ENCODE measurements around the gene PLPPR5. TPM values are rescaled to one million over a fixed set of nuclear protein-coding genes. Genes with fewer than 3 reads are reported as not detected.
"Not testable (repeated sequence)": the region's sequence is repeated elsewhere in the genome, so short reads cannot be mapped to it uniquely, and the experiment has no call there.

The PLPPR5 gene, protein sequence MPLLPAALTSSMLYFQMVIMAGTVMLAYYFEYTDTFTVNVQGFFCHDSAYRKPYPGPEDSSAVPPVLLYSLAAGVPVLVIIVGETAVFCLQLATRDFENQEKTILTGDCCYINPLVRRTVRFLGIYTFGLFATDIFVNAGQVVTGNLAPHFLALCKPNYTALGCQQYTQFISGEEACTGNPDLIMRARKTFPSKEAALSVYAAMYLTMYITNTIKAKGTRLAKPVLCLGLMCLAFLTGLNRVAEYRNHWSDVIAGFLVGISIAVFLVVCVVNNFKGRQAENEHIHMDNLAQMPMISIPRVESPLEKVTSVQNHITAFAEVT
- not detected in 2 replicates for total RNA-seq (2014; rRNA removed; shearing (Covaris generic))

DNA sequence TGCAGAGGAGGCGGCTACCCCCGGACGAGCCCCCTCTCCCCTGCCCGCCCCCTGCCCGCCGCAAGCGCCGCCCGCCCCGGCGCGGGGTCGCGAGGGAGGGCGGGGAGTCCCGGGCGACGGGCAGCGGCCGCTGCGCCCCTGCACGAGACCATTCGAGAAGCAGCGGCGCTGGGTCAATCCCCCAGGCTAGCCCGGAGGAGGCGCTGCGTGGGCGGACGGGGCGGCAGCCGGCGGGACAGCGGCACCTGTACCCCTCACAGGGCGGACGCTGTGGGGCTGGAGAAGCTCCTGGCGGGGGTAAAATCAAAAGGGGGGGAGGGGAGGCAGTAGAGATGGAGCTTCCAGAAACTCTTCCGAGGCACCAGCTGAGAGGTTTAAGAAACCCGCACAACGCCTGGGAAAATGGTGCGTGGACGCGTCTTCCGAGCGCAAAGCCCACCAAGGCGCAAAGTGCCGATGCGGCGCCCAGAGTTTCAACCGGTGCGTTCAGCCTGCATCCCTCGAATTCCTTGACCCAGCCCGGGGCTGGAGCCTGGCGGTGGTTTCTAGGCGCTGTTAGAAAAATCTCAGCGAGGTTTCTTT is at the start of gene PLPPR5:
TSS of gene PLPPR5 (minus strand) at position 1 of the 582 bp plus-strand sequence. CDS start 190 bp downstream, outside the sequence.
- no peak for DNase-seq (ENCODE audit: low spot score)

DNA sequence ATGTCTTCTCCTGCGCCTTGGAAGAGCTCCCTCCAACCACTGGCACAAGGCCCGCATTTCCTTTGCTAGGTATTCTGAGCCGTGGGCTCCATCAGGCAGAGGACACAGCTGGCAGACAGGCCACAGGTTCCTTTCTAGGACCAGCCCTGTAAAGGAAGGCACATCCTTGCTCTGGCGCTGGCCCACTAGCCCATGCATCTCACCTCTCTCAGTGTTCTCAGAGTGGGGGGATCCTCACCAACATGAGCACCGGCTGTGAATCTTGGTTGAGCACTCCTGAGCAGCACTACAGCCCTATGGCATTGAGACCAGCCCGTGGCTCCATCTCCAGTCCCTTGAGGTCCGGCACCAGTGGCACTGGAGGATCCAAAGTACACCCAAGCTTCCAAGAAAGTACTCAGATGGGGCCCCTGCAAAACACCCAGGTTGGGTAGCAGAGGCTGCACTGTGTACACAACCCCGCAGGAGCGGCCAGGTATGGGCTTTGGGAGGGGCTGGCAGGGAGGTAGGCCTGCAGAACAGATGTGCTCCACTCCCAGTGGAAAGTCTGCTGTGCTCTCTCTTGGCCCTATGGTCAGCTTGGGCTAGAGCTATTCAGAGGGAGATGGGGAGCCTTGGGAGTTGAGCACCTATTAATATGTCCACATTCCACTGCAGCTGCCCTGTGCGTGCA is 47.1 kb upstream of the PLPPR5 start:
- no peak for DNase-seq (ENCODE audit: low spot score)

DNA sequence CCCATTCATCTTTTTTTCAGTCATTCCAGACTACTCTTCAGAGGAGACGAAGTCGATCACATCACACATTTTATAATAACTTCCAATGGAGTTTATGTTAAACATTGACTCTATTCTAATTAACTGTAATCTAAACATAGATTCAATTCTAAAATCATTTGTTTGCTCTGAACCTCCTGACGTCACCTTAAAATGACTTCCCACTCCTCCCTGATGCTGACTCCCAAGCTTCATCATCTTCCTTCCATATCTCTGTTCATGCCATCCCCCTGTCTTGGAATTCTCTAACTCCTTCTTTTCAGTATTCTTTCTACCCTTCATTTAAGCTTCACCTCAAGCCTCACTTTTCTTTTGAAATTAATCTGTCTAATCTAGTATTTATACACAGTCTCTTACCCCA is 45.1 kb upstream of the PLPPR5 start:
- no peak for DNase-seq (ENCODE audit: low spot score)

DNA sequence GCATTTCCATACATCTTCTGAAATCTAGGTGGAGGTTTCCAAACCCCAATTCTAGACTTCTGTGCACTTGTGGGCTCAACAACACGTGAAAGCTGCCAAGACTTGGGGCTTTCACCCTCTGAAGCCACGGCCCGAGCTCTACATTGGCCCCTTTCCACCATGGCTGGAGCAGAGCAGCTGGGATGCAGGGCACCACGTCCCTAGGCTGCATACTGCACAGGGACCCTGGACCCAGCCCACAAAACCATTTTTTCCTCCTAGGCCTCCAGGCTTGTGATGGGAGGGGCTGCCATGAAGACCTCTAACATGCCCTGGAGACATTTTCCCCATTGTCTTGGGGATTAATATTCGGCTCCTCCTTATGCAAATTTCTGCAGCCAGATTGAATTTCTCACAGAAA is 32.1 kb upstream of the PLPPR5 start:
- DNase-seq (ENCODE audit: low spot score) = not testable (repeated sequence)

DNA sequence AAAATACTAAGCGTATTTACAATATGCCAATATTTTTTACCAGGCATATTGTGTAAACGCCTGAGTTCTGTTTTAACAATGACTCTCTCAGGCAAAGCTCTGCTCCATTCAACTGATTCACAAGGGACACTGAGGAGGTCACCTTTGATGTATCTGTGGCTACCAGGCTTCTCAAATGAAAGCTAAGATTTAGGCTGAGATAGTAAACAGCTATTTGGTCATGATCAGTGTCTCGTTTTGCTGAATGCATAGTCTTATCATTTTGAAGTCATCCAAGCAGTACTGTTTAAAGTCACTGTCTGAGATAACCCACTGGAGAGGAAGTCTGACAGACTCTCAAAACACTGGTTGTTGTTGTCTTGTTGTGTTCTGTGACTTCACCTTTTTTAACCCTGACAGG is 13.7 kb upstream of the PLPPR5 start:
- DNase-seq (ENCODE audit: low spot score) = no peak

DNA sequence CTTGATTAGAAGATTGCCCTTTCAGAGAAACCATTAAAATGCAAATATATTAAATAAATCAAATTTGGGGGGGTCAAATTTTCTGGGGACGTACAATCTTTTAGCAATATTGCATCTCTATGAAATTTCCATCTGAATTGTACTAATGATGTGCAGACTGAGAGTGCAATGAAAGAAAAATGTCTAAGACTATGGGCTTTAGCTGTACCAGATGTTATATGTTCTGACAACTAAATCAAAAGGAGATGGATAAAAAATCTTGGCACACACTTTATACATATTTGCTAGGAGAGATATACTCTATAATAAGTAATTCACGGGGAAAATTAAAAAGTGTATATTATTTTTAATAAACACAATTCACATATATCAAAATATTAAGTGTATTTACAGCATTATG is 13.0 kb upstream of the PLPPR5 start:
- DNase-seq (ENCODE audit: low spot score) = no peak

DNA sequence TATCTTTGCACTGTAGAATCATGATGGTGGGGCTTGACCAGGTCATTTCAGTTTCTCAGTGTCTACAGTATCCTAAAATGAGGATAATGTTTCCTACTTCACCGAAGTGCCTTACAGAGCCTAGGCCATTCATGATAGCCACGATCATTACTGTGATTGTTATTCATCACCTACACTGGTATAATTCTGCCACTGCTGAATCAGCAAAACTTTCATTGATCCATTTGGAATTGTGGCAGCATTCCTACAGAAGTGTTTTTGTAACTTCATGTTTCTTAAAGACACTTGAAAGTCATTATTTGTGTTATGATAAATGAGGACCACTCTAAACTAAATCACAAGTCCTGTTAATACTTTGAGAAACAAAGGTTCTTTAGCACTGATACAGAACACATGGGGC is 6.0 kb upstream of the PLPPR5 start:
- DNase-seq (ENCODE audit: low spot score) = no peak

DNA sequence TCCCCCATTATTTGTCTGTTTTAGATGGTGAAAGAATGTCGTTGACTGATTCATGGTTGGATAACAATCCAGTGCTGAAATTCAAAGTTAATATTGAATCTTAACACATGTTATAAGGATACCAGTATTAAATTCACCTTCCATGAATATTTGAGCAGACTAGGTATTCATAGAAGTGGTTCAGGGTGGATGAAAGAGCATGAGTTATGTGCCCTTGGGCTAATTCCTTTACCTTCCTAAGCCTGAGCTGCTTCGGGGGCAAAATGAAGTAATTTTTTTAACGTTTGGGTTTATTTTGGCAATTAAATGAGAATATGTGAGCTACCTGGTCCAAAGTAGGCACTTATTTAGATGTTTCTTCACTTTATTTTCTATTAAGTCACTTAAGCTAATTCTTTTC is 2.7 kb upstream of the PLPPR5 start:
- no peak for DNase-seq (ENCODE audit: low spot score)

DNA sequence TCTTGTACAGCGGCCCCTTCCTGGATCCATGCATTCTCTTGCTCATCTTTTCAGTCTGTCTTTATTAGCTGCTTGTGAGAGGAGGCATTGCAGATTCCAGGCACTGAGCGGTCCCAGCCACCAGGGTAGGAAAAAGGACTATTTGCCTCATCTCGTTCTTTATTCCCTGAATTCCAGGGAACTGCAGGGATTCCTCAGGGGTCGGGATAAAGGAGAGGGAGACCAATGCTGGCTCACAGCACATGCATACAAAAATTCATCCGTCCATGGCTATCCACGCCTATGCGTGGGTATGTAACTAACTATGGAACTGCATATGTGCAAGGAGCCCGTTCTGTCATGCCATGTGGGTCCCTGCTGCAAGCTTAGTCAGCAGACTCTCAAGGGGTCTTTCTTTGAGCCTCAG is 879 bp upstream of the PLPPR5 start:
- DNase-seq (ENCODE audit: low spot score) = no peak

DNA sequence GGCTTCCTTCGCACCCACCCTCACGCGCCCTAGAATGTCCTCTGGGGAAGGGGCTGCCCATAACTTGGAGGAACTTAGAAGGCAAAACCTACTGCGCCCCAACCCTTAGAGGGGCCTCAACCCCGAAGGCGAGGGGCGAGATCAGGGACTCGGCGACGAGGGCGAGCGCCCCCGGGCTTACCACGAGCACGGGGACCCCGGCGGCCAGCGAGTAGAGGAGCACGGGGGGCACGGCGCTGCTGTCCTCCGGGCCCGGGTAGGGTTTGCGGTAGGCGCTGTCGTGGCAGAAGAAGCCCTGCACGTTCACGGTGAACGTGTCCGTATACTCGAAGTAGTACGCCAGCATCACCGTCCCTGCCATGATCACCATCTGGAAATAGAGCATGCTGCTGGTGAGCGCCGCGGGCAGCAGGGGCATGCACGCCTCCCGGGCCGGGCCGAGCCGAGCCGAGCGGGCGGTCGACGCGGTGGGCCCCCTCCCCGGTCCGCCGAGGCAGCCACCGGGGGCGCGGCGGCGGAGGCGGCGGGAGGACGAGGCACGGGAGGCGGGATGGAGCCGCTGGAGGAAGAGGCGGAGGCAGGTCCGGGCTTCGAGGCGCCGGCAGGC is 304 bp downstream of the PLPPR5 start:
- no peak for DNase-seq (ENCODE audit: low spot score)

DNA sequence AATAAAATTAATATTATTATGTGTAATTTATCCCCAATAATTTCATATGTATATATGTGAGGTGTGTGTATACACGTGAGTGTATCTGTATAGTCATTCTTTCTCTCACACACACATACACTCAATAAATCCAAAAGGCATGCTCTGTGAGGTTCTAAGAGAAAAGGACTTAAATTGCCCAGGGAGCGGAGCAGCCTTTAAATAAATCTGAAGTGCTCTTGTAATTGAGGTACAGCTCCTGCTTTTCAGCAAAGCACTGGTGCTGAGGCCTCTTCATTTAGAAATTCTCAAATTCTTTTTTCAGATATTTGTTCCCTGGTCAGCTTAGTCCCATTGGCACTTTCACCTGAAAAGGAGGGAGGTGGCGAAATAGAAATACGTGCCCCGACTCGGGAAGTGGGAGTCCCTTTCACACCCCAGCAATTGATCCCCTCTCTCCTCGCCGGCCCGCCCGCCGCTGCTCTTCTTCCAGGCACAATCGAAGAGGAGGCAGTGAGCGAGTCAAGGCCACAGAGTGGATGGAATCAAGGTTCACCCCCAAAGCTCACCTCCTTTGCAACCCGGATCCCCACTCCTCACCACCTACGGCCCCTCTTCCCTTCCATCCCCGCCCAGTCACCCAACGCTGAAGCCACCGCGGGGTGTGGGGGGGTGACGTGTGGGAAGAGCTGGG is 944 bp downstream of the PLPPR5 start:
- no peak for DNase-seq (ENCODE audit: low spot score)

DNA sequence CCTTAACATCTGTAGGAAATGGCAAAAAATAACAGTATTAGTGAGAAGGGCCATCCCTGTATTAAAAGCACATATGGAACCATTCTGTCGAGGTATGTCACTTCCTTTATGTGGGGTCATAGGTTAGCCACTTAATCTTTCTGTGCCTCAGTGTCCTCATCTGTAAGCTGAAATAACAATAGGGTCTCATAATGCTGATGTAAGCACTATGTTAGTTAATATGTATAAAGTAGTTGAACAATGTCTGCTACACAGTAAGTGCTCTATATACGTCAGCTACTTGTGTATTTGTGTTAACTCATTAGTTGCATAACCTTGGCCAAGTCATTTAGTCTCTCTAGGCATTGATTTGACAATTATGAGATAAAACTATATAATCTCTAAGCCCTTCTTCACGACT is 11.8 kb downstream of the PLPPR5 start:
- no peak for DNase-seq (ENCODE audit: low spot score)

DNA sequence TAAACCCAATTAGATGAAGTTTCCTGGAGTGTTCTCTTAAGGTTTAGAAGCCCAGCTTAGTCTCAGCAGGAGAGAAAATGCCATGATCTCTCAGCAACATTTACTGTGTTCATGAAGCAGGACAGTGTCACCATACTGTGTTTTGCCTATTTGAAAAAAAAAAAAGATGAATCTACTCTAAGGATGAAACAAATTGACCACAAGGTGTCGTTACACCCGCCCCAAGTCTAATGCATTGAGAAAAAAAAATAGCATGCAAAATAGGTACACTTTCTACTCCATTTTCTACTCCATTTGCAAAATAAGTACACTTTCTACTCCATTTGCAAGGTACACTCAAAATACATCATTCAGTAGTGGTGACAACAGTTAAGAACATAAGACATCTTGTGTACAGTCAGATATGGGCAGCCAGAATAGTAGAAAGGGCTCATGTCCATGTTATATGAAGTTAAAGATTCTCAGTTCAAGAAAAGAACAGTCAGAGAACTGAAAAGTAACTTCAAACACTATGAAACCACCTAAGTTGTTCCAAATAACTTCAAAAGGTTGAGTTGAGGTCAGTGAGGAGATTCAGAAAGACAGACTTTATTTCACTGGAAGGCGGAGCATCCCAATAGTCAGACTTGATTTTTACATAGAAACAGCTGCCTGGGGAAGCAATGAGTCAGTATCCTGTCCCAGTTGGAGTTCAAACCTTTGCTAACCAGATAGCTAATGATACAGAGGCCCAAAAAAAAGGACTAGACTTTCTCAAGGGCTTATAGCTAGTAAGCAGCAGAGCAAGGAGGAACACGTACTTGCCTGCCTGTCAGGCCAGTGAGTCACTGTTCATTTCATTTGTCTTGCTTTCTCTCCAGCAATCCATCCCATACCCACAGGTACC is 13.3 kb downstream of the PLPPR5 start:
- DNase-seq (ENCODE audit: low spot score) = peak; percentile 78

DNA sequence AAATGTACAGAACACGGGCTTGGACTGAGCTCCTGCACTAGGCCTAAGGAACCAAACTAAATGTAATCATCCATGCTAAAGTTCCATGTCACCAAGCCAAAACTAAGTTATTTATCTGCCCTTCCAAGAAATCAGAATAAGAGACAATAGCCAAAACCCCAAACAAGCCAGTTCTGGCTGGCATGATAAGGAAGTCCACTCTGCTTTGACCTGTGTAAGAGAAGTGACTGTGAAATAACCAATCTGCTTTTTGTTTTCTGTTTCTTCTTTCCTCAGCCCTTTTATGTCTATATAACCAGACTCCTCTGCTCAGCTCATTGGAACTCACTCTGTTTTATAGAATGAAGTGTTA is 15.1 kb downstream of the PLPPR5 start:
- DNase-seq (ENCODE audit: low spot score) = no peak

DNA sequence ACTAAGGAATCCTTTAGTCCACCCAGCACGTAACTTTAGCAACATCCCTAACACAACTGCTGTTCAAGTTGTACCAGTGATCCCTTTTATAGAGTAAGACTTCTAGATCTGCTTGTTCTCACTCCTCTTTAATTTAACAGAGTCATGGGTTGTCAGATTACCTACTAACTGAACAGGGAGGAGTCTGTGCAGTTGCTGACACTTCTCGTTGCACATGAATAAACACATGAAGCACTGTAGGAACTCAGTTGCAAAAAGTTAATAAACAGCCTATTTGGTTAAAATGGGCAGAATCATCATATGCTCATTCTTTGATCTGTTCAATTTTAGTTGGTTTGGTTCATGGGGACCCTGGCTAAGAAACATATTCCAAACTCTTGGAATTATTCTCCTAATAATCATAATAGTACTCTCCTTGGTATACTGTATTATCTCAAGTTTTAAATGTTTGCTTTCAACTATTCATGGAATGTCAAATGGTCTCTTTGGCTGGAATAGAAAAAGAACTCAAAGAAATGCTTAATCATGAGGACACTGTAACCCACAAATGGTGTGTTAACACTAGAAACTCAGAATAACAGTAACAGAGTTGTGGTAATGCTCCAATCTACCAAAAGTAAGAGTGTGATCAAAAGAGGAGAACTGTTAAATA is 15.6 kb downstream of the PLPPR5 start:
- no peak for DNase-seq (ENCODE audit: low spot score)

DNA sequence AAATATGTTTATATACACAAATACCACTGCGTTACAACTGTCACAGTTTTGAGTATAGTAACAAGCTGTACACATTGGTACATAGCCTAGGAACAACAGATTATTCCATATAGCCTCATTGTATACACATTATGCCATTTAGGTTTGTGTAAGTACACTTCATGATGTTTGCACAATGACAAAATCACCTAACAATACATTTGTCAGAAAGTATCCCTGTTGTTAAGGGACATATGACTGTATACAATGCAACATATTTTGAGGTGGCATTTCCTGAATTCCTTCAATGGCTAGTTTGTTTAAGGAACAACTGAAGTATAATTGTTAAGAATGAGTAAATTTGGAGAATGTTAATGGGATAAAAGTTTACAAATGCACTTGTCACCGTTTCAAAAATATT is 19.0 kb downstream of the PLPPR5 start:
- no peak for DNase-seq (ENCODE audit: low spot score)

DNA sequence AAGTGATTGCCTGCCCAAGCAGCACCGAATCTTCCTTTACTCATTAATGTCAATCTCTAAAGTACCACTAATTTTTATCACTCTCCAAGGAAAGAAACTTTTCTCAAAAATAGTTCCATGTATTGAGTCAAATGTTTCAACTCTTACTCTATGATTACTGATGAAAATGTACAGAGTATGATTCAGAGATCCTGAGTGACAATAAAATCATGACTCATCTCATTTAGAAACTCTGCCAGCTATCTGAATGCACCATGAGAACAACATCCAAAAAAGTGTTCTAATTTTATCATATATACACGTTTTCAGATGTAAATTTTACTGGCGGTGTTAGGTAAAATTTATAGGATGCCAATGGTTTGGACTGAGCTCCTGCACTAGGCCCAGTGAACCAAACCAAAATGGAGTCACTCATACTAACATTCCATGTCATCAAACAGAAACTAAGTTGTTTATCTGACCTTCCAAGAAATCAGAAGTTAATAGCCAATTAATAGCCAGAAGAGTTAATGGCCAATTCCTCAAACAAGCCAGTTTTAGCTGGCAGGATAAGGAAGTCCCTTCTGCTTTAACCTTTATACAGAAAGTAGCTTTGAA is 22.6 kb downstream of the PLPPR5 start:
- peak; percentile 53 for DNase-seq (ENCODE audit: low spot score)

DNA sequence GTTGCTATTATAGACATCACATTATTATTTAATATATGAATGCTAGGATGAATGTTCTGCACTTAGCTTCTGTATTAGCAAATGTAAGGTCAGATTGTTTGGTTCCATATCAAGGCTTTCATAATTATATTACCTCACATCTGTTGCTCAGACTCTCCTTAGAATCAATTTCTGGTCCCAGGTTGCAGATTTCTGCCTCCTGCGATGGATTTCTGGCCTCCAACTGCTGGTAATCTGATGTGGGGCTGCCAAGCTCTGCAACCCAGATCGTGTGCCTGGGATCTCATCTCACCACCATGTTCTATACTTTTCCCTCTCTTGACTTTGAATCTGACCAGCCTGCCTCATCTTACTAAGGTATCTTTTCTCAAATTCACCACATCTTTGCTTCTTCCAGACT is 25.2 kb downstream of the PLPPR5 start:
- DNase-seq (ENCODE audit: low spot score) = no peak

DNA sequence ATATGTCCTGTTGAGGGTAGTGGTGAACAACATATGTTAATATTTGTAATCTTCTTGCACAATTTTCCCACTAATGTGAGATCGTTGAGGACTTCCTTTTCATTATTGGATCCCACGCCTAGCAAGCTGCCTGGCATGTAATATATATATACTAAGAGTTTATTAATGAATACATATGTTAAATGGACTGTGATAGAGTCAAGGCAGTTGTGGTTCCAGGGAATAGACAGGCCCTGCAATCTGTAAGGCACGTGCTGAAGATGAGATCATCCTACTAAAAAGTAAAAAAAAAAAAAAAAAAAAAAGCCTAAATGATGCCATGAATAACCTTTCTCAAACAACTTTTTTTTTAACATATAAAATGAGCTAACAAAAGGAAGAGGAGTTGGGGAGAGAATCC is 28.9 kb downstream of the PLPPR5 start:
- DNase-seq (ENCODE audit: low spot score) = no peak

DNA sequence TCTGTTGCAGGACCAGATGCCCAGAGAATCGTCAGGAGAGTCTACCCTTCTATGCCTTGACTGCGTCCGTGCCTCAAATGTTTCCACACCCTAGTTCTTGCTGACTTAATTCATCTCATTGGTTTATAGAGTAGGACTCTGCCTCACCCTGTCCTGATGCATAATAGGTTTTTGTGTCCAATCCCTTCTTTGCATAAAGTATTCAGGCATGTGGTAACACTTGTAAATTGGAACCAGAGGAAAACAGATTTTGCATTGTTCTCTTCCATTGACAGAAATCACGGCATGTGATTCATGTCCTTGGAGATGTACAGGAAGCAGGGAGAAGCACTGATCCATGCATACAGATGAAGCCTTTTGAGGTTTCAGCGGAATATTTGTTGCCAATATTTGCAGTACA is 29.5 kb downstream of the PLPPR5 start:
- no peak for DNase-seq (ENCODE audit: low spot score)
